ENCODE results near the gene ARID1A.

The ARID1A gene

GRCh38 chr1:26694638-26695355, 1.0 kb upstream of the ARID1A start:
- DNase-seq (ENCODE audit: low spot score): peak; percentile 32
- TF ChIP-seq CTCF (IDR thresholded peaks at IDR 0.05; ENCODE audit: extremely low read depth, missing control alignments): no peak

GRCh38 chr1:26696119-26696653, 371 bp downstream of the ARID1A start:
- peak; percentile 61 for DNase-seq (ENCODE audit: low spot score)
- TF ChIP-seq CTCF (IDR thresholded peaks at IDR 0.05; ENCODE audit: extremely low read depth, missing control alignments): no peak

GRCh38 chr1:26696654-26697430, 1.0 kb downstream of the ARID1A start:
- DNase-seq (ENCODE audit: low spot score): peak; percentile 72

GRCh38 chr1:26697431-26697977, 1.7 kb downstream of the ARID1A start:
- peak; percentile 44 for DNase-seq (ENCODE audit: low spot score)
- no peak for TF ChIP-seq CTCF (IDR thresholded peaks at IDR 0.05; ENCODE audit: extremely low read depth, missing control alignments)

More at GRCh38 chr1:26696654-26697430, 1.0 kb downstream of the ARID1A start:
- TF ChIP-seq CTCF (IDR thresholded peaks at IDR 0.05; ENCODE audit: extremely low read depth, missing control alignments): no peak

- TF ChIP-seq CTCF (IDR thresholded peaks at IDR 0.05; ENCODE audit: extremely low read depth, missing control alignments): no peak
- peak; percentile 78 for DNase-seq (ENCODE audit: low spot score)
Measured at GRCh38 chr1:26697978-26698849, 2.4 kb downstream of the ARID1A start.

- no peak for TF ChIP-seq CTCF (IDR thresholded peaks at IDR 0.05; ENCODE audit: extremely low read depth, missing control alignments)
- no peak for DNase-seq (ENCODE audit: low spot score)
Measured at GRCh38 chr1:26700711-26701110, 4.9 kb downstream of the ARID1A start.
